ENCODE measurements around the gene LRP1B.

- TF ChIP-seq POLR2A (IDR thresholded peaks at IDR 0.05) (no peak), CTCF (IDR thresholded peaks at IDR 0.05) (no peak)
Observed at GRCh38 chr2:141003967-141004657, 1126.7 kb downstream of the LRP1B start.

Measured in vagina (tissue), 2 donors.